ENCODE measurements around the gene GLB1L2.
"Not testable (repeated sequence)": the region's sequence is repeated elsewhere in the genome, so short reads cannot be mapped to it uniquely, and the experiment has no call there.

- not testable (repeated sequence) for TF ChIP-seq CTCF (IDR thresholded peaks at IDR 0.05; ENCODE audit: borderline replicate concordance, extremely low read depth, low read length, poor library complexity, severe bottlenecking); EZH2 (IDR thresholded peaks at IDR 0.05; ENCODE audit: borderline replicate concordance, low read depth, low read length, severe bottlenecking)
Measured at GRCh38 chr11:134284349-134284748, 47.4 kb upstream of the GLB1L2 start.

Data from DND-41 (cell line).